HepG2 (cell line): ENCODE measurements around the gene SPACA6. TPM values are rescaled to one million over a fixed set of nuclear protein-coding genes. Genes with fewer than 3 reads are reported as not detected.

Experiments used
- ATAC-seq: fragments of 200-7000 bp; cut with Tn5 transposase; 3 replicates; pipeline ENCODE4 v1.9.1; 2020; ENCODE audit warnings: mild to moderate bottlenecking, moderate library complexity
- BruUV-seq: library from RNA; stranded (reverse); fragments of 400-500 nt; replicated peaks from 2 replicates; lab custom pipeline; 2021; lab: Mats Ljungman, UMichigan
- CTCF ChIA-PET: fragments of 300-600 bp; formaldehyde crosslinking; extraction: SDS; loops from one replicate; lab custom pipeline; 2021; ENCODE audit warnings: low total read pairs, inconsistent platforms, low intra/inter-chr PET ratio; lab: Yijun Ruan, JAX
- POLR2A ChIA-PET: fragments of 350-600 bp; sonication (Branson Sonifier 250); formaldehyde crosslinking; loops from one replicate; lab custom pipeline; 2020; ENCODE audit warnings: antibody characterized with exemption, inconsistent platforms; lab: Yijun Ruan, JAX
- DNase-seq: peaks from one replicate; pipeline ENCODE4 v3.0.0-alpha.2; 2015; ENCODE audit warnings: low spot score
- FAIRE-seq: peaks from 3 replicates; lab custom pipeline; 2011; peaks lifted over from hg19 to GRCh38; lab: Jason Lieb, UNC
- H2AFZ ChIP-seq: one replicate; pipeline ENCODE4 v1.6.1; 2011; ENCODE audit warnings: low read length, inconsistent platforms
- H3K27ac ChIP-seq: fragments of 300-600 bp; 3 replicates; pipeline ENCODE4 v1.8.0; 2011; ENCODE audit warnings: mixed run types, mild to moderate bottlenecking, mixed read lengths, low read length, inconsistent platforms; ENCODE audit not compliant: insufficient read depth; ENCODE audit errors: extremely low read length
- H3K27me3 ChIP-seq, 2 experiments: fragments of 200-600 bp in 1 of 2; 2 replicates in 1 of 2; 3 replicates in 1 of 2; pipeline versions ENCODE4 v1.6.0 to v1.8.0; 2011; ENCODE audit warnings: low read length in 2 of 2, mild to moderate bottlenecking in 2 of 2, moderate library complexity in 2 of 2, inconsistent platforms in 1 of 2; ENCODE audit not compliant: insufficient read depth in 2 of 2, control insufficient read depth in 1 of 2
- H3K36me3 ChIP-seq, 2 experiments: fragments of 200-600 bp in 1 of 2; replicated peaks in 1 of 2; 2 replicates in 1 of 2; 3 replicates in 1 of 2; pipeline versions ENCODE4 v1.5.1 to v1.8.0; 2011; ENCODE audit warnings: low read length in 2 of 2, inconsistent platforms in 1 of 2; ENCODE audit not compliant: insufficient read depth in 2 of 2, control insufficient read depth in 1 of 2
- H3K4me1 ChIP-seq: 2 replicates; pipeline ENCODE4 v1.5.1; 2012; ENCODE audit warnings: low read length, inconsistent platforms; ENCODE audit not compliant: insufficient read depth
- H3K4me2 ChIP-seq: 2 replicates; pipeline ENCODE4 v1.6.0; 2011; ENCODE audit warnings: low read depth, low read length, inconsistent platforms
- H3K4me3 ChIP-seq, 3 experiments: fragments of 200-600 bp in 1 of 3; sonication (generic), shearing (Covaris generic) in 1 of 3; replicated peaks in 1 of 3; 2 replicates each; pipeline ENCODE4 v1.5.1; 2011 to 2016; ENCODE audit warnings: low read length in 3 of 3, inconsistent platforms in 2 of 3, low read depth in 2 of 3, mild to moderate bottlenecking in 2 of 3, control low read depth in 1 of 3, mixed read lengths in 1 of 3; ENCODE audit not compliant: insufficient read depth in 1 of 3
- H3K79me2 ChIP-seq: one replicate; pipeline ENCODE4 v1.6.1; 2011; ENCODE audit warnings: low read length, inconsistent platforms; ENCODE audit not compliant: insufficient read depth
- H3K9ac ChIP-seq: 2 replicates; pipeline ENCODE4 v1.6.0; 2011; ENCODE audit warnings: mild to moderate bottlenecking, low read depth, low read length, inconsistent platforms; ENCODE audit not compliant: insufficient read depth
- H3K9me3 ChIP-seq: 2 replicates; pipeline ENCODE4 v1.5.1; 2012; ENCODE audit warnings: mild to moderate bottlenecking, low read length
- H4K20me1 ChIP-seq: 2 replicates; pipeline ENCODE4 v1.6.0; 2011; ENCODE audit warnings: inconsistent platforms, mild to moderate bottlenecking, low read length, moderate library complexity; ENCODE audit not compliant: insufficient read depth
- DDIT3 ChIP-seq: sonication (generic); formaldehyde crosslinking; IDR thresholded peaks from 2 replicates; pipeline ENCODE4 v1.4.0; 2020; ENCODE audit warnings: mild to moderate bottlenecking, missing genetic modification reagents
- HNF1B ChIP-seq: sonication (generic); formaldehyde crosslinking; IDR thresholded peaks from 2 replicates; pipeline ENCODE4 v1.5.1; 2020; ENCODE audit warnings: mild to moderate bottlenecking, moderate library complexity, missing genetic modification reagents
- KAT8 ChIP-seq: IDR thresholded peaks from 2 replicates; pipeline ENCODE4 v1.6.1; 2016; ENCODE audit warnings: missing genetic modification reagents, missing compliant biosample characterization
- NCOA5 ChIP-seq: sonication (generic); formaldehyde crosslinking; IDR thresholded peaks from 2 replicates; pipeline ENCODE4 v1.4.0; 2020; ENCODE audit warnings: missing genetic modification reagents
- PPARG ChIP-seq: conservative IDR thresholded peaks from 2 replicates; pipeline ENCODE4 v1.6.1; 2016; ENCODE audit warnings: missing biosample characterization, missing genetic modification reagents
- SP1 ChIP-seq, 2 experiments: fragments of 450-650 bp in 1 of 2; sonication (generic) in 1 of 2; formaldehyde crosslinking in 1 of 2; IDR thresholded peaks; 2 replicates each; pipeline versions ENCODE4 v1.4.0 to v1.6.1; 2016 to 2020; ENCODE audit warnings: missing genetic modification reagents in 1 of 2
- TRIM24 ChIP-seq: sonication (generic); formaldehyde crosslinking; IDR thresholded peaks from 2 replicates; pipeline ENCODE4 v1.8.0; 2022; ENCODE audit warnings: mild to moderate bottlenecking, missing genetic modification reagents
- XBP1 ChIP-seq: sonication (generic); formaldehyde crosslinking; IDR thresholded peaks from 2 replicates; pipeline ENCODE4 v1.5.0; 2020; ENCODE audit warnings: missing genetic modification reagents
- ZHX2 ChIP-seq, 2 experiments: sonication (generic) in 1 of 2; formaldehyde crosslinking in 1 of 2; IDR thresholded peaks; 2 replicates each; pipeline versions ENCODE4 v1.6.1 to v1.9.0; 2014 to 2022; ENCODE audit warnings: antibody characterized with exemption in 1 of 2, borderline replicate concordance in 1 of 2, inconsistent platforms in 1 of 2, low read depth in 1 of 2, missing genetic modification reagents in 1 of 2
- ZNF101 ChIP-seq: sonication (generic); formaldehyde crosslinking; IDR thresholded peaks from 2 replicates; pipeline ENCODE4 v1.4.0; 2020; ENCODE audit warnings: mild to moderate bottlenecking, low read depth, missing genetic modification reagents, borderline replicate concordance
- ZNF572 ChIP-seq: sonication (generic); formaldehyde crosslinking; IDR thresholded peaks from 2 replicates; pipeline ENCODE4 v1.5.1; 2020; ENCODE audit warnings: mild to moderate bottlenecking, missing genetic modification reagents
- ZNF773 ChIP-seq: sonication (generic); formaldehyde crosslinking; IDR thresholded peaks from 2 replicates; pipeline ENCODE4 v1.4.0; 2020; ENCODE audit warnings: missing genetic modification reagents, borderline replicate concordance
- ZNF776 ChIP-seq: sonication (generic); formaldehyde crosslinking; IDR thresholded peaks from 2 replicates; pipeline ENCODE4 v1.4.0; 2020; ENCODE audit warnings: mild to moderate bottlenecking, missing genetic modification reagents
- WGBS: methylation state at CpG from one replicate; pipeline ENCODE4 v1.1.6; 2017; ENCODE audit warnings: low lambda C conversion rate; 5-methylcytosine and 5-hydroxymethylcytosine counted together
- in situ Hi-C: cut with HindIII; loops from 2 replicates; pipeline ENCODE4 v1.10.0; 2017; ENCODE audit warnings: low pct_unique_long_range_greater_than_20kb; ENCODE audit not compliant: extremely low pct_ligation_motif_present
- intact Hi-C: fragments of 100-400 bp; cut with micrococcal nuclease; formaldehyde crosslinking; loops from one replicate; pipeline ENCODE4 v1.10.0; 2022; ENCODE audit not compliant: unreplicated experiment
- polyA plus RNA-seq, 8 experiments: library from polyadenylated mRNA; depleted of rRNA in 3 of 8; stranded (reverse) in 7 of 8; unstranded in 1 of 8; fragments of >200 nt; fragmentation: Illumina TruSeq in 4 of 8; extraction: Trizol in 4 of 8; gene quantifications; 2 replicates each; pipeline versions ENCODE4 v1.2.1 to v1.2.3, GENCODE V29; 2011 to 2016; ENCODE audit warnings: low read depth in 4 of 8, missing spikeins in 1 of 8, mixed read lengths in 1 of 8; ENCODE audit not compliant: insufficient read depth in 1 of 8
- total RNA-seq, 5 experiments: library from RNA; depleted of rRNA; stranded (reverse); fragments of >200 nt; fragmentation: Illumina TruSeq; extraction: Trizol; gene quantifications; 2 replicates each; pipeline ENCODE4 v1.2.3, GENCODE V29; 2016; ENCODE audit warnings: low read depth in 1 of 5

The SPACA6 gene
- total and polyA plus RNA-seq, 2 of the 13 experiments (the other 11 are each of a cell fraction or from before 2014, with no cell fraction given), result 1.4 to 2.2 TPM

GRCh38 chr19:51746731-51747130 is 53.6 kb downstream of the SPACA6 start:
- intact Hi-C loops, result no loop called here
- BruUV-seq, result no TSS peak
- WGBS, result 3% methylated on average over 7 of the region's 7 CpGs
- Histone ChIP-seq H3K36me3 (no peaks in the 10 kb centered on the region), H3K9me3 (no peaks in the 10 kb centered on the region), H4K20me1 (no peaks in the 10 kb centered on the region), H3K9ac (no peak overlapping the region), H3K4me2 (no peak overlapping the region), H3K27me3 (no peaks in the 10 kb centered on the region; a peak in 1 of 5 replicates), H2AFZ (no peak overlapping the region), H3K27ac (no peak overlapping the region), H3K79me2 (no peaks in the 10 kb centered on the region), H3K4me1 (no peaks in the 10 kb centered on the region), H3K4me3 (no peak overlapping the region)
- ATAC-seq, result no peak
- no peak for FAIRE-seq
- POLR2A ChIA-PET, result no interaction called here
- CTCF ChIA-PET, result no interaction called here
- in situ Hi-C loops, result no loop called here
- DNase-seq, result no peak
- TF ChIP-seq ZNF776, result no peak
- TF ChIP-seq TRIM24 (CRISPR knock-in tag), result no peak
- no peak for TF ChIP-seq NCOA5
- no peak for TF ChIP-seq KAT8 (CRISPR knock-in tag)
- no peak for TF ChIP-seq XBP1 (CRISPR knock-in tag)
- TF ChIP-seq DDIT3 (CRISPR knock-in tag), result no peak
- no peak for TF ChIP-seq HNF1B (CRISPR knock-in tag)
- no peak for TF ChIP-seq ZNF572
- no peak for TF ChIP-seq SP1 (IDR thresholded peaks at IDR 0.05)
- TF ChIP-seq SP1 (CRISPR knock-in tag; IDR thresholded peaks at IDR 0.05), result no peak
- TF ChIP-seq ZHX2 (IDR thresholded peaks at IDR 0.05; ENCODE audit: low read depth), result no peak
- no peak for TF ChIP-seq ZHX2 (CRISPR knock-in tag; IDR thresholded peaks at IDR 0.05; ENCODE audit: borderline replicate concordance)
- TF ChIP-seq ZNF773 (CRISPR knock-in tag), result no peak
- TF ChIP-seq ZNF101 (CRISPR knock-in tag), result no peak
- TF ChIP-seq PPARG (CRISPR knock-in tag), result no peak
